Measurements from ENCODE around the gene ZBTB6. TPM values are rescaled to one million over a fixed set of nuclear protein-coding genes. Genes with fewer than 3 reads are reported as not detected.
A peak's percentile ranks its signal among the peaks of the same experiment; 100 is the strongest.

ZBTB6 gene
- total and polyA plus RNA-seq, 2 of the 13 experiments (the other 11 are each of a cell fraction or from before 2014, with no cell fraction given) = 3.7 to 7.1 TPM

DNA sequence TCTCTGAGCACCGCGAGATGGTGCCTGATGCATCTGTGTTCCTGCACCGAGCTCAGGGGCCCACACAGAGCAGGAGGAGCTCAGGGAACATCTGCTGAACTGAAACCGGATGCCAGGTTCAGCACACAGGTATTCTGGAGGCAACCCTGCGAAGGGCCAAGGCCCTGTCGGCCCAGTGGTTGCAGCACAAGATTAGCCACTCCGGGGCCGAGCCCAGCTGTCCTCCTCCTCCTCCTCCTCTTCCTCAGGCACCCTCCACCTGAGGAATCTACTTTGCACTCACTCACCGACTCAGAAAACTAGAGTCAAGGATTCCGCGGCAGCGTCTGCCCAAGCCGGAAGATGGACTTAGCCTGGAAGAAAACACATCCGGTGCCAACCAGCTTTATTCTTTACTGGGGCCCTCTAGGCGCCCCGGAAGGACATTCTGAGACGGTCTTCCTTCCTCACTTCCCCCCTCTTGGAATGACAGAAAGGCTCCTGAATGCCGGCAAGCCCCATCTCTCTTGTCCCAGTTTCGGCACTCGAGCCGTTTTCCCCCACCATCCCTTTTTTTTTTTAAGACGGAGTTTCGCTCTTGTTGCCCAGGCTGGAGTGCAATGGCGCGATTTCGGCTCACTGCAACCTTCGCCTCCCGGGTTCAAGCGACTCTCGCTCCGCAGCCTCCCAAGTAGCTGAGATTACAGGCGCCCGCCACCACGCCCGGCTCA is at the start of gene ZBTB6 (continued):
- no peak for TF ChIP-seq ZNF280D (CRISPR knock-in tag; IDR thresholded peaks at IDR 0.05)
- TF ChIP-seq ZNF281 (CRISPR knock-in tag; IDR thresholded peaks at IDR 0.05; ENCODE audit: borderline replicate concordance) = no peak
- no peak for TF ChIP-seq ZFYVE20 (CRISPR knock-in tag; IDR thresholded peaks at IDR 0.05; ENCODE audit: borderline replicate concordance, low read depth)
- no peak; the same call in 1 of the 2 replicates for TF ChIP-seq ZNF12 (CRISPR knock-in tag; IDR thresholded peaks at IDR 0.05)
- TF ChIP-seq FOSL2 (CRISPR knock-in tag; IDR thresholded peaks at IDR 0.05) = no peak; the same call in 1 of the 2 replicates
- peak; percentile 76; the same call in 1 of the 2 replicates for TF ChIP-seq TAF1 (CRISPR knock-in tag; IDR thresholded peaks at IDR 0.05)
- TF ChIP-seq MAF1 (CRISPR knock-in tag; IDR thresholded peaks at IDR 0.05; ENCODE audit: borderline replicate concordance) = no peak
- TF ChIP-seq ZFP90 (CRISPR knock-in tag; IDR thresholded peaks at IDR 0.05; ENCODE audit: borderline replicate concordance) = 0 out of 2 replicates have a peak, but pooled peaks have one; percentile 26
- TF ChIP-seq ZNF724P (CRISPR knock-in tag; IDR thresholded peaks at IDR 0.05; ENCODE audit: borderline replicate concordance) = no peak
- TF ChIP-seq ZNF317 (CRISPR knock-in tag; IDR thresholded peaks at IDR 0.05) = peak; percentile 50; the same call in 1 of the 2 replicates
- no peak for TF ChIP-seq IRX3 (CRISPR knock-in tag; IDR thresholded peaks at IDR 0.05; ENCODE audit: borderline replicate concordance, low read depth)
- peak; percentile 83 for TF ChIP-seq GABPA (IDR thresholded peaks at IDR 0.05; ENCODE audit: low read depth, low read length)
- TF ChIP-seq GABPA (CRISPR knock-in tag; IDR thresholded peaks at IDR 0.05; ENCODE audit: low read depth) = peak; percentile 98
- TF ChIP-seq SALL1 (CRISPR knock-in tag; IDR thresholded peaks at IDR 0.05) = peak; percentile 64; the same call in 1 of the 2 replicates
- no peak for TF ChIP-seq ZNF260 (CRISPR knock-in tag; IDR thresholded peaks at IDR 0.05; ENCODE audit: borderline replicate concordance, low read depth)
- no peak for TF ChIP-seq CEBPG (CRISPR knock-in tag; IDR thresholded peaks at IDR 0.05)
- no peak for TF ChIP-seq EZH2 (conservative IDR thresholded peaks at IDR 0.05; ENCODE audit: low read depth, low read length)
- no peak for TF ChIP-seq ZNF550 (CRISPR knock-in tag; IDR thresholded peaks at IDR 0.05; ENCODE audit: borderline replicate concordance)
- TF ChIP-seq ZNF225 (CRISPR knock-in tag; IDR thresholded peaks at IDR 0.05) = no peak; the same call in 1 of the 2 replicates
- TF ChIP-seq, protein P1, sequence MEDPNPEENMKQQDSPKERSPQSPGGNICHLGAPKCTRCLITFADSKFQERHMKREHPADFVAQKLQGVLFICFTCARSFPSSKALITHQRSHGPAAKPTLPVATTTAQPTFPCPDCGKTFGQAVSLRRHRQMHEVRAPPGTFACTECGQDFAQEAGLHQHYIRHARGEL (CRISPR knock-in tag; IDR thresholded peaks at IDR 0.05) = no peak
- TF ChIP-seq ZBTB2 (CRISPR knock-in tag; IDR thresholded peaks at IDR 0.05; ENCODE audit: low read depth) = no peak
- no peak for TF ChIP-seq ZFP41 (CRISPR knock-in tag; IDR thresholded peaks at IDR 0.05; ENCODE audit: borderline replicate concordance)
- peak; percentile 45; the same call in 1 of the 2 replicates for TF ChIP-seq SMAD3 (CRISPR knock-in tag; IDR thresholded peaks at IDR 0.05)

Measured in HepG2 (cell line).